K562 (cell line): ENCODE results near the gene NIPAL3. TPM values are rescaled to one million over a fixed set of nuclear protein-coding genes. Genes with fewer than 3 reads are reported as not detected.
A peak's percentile ranks its signal among the peaks of the same experiment; 100 is the strongest.

Experiments used
- EP400 ChIP-seq: fragments of 450-650 bp; IDR thresholded peaks from 2 replicates; pipeline ENCODE4 v1.6.1; 2017; ENCODE audit warnings: antibody characterized with exemption, mild to moderate bottlenecking, moderate library complexity
- HOMEZ ChIP-seq: fragments of 250-450 bp; sonication (Bioruptor Pico); IDR thresholded peaks from 2 replicates; pipeline ENCODE4 v1.4.0; 2020; ENCODE audit warnings: mild to moderate bottlenecking, moderate library complexity
- PHB ChIP-seq: fragments of 250-450 bp; sonication (Bioruptor Pico); IDR thresholded peaks from 2 replicates; pipeline ENCODE4 v1.5.0; 2021
- PML ChIP-seq: IDR thresholded peaks from 2 replicates; pipeline ENCODE4 v1.6.1; 2012; ENCODE audit warnings: low read length, inconsistent platforms
- RBBP5 ChIP-seq: fragments of 200-600 bp; sonication (generic); IDR thresholded peaks from 2 replicates; pipeline ENCODE4 v1.6.1; 2012; ENCODE audit warnings: borderline replicate concordance, mild to moderate bottlenecking, low read length, control low read depth, inconsistent platforms; ENCODE audit not compliant: insufficient read depth, poor library complexity, severe bottlenecking
- USF2 ChIP-seq: sonication (generic); formaldehyde crosslinking; IDR thresholded peaks from 2 replicates; pipeline ENCODE4 v1.5.0; 2020; ENCODE audit warnings: missing genetic modification reagents
- WHSC1 ChIP-seq: IDR thresholded peaks from one replicate; pipeline ENCODE4 v1.6.1; 2012; ENCODE audit warnings: low read length, control low read depth, inconsistent platforms
- ZKSCAN1 ChIP-seq: fragments of 150-350 bp; IDR thresholded peaks from 2 replicates; pipeline ENCODE4 v1.6.1; 2016; ENCODE audit warnings: low read depth, low read length
- ZNF436 ChIP-seq: fragments of 250-450, 450-650 bp; sonication (Bioruptor Pico); formaldehyde crosslinking; IDR thresholded peaks from 2 replicates; pipeline ENCODE4 v1.7.0; 2020; ENCODE audit warnings: mild to moderate bottlenecking
- ZNF512 ChIP-seq: IDR thresholded peaks from 2 replicates; pipeline ENCODE4 v1.6.1; 2016; ENCODE audit warnings: missing genetic modification characterization, missing compliant biosample characterization
- ZNF592 ChIP-seq: fragments of 450-650 bp; IDR thresholded peaks from 2 replicates; pipeline ENCODE4 v1.6.1; 2017; ENCODE audit warnings: antibody characterized with exemption, mild to moderate bottlenecking
- ZNF766 ChIP-seq: fragments of 200-800 bp; sonication (Bioruptor generic); conservative IDR thresholded peaks from 2 replicates; pipeline ENCODE4 v1.6.1; 2016; ENCODE audit warnings: missing genetic modification characterization, missing compliant biosample characterization
- ZNF77 ChIP-seq: fragments of 250-450 bp; sonication (Bioruptor Pico); IDR thresholded peaks from 2 replicates; pipeline ENCODE4 v1.5.0; 2020
- polyA plus RNA-seq, 8 experiments: library from polyadenylated mRNA; depleted of rRNA in 4 of 8; stranded (reverse) in 5 of 8; unstranded in 3 of 8; fragments of >200 nt; fragmentation: Nextera tagmentation in 2 of 8; fragmentation: Illumina TruSeq in 1 of 8; extraction: Ambion mirVana in 2 of 8; extraction: Trizol in 1 of 8; gene quantifications; 2 replicates each; pipeline versions ENCODE4 v1.2.1 to v1.2.3, GENCODE V29; 2011 to 2014; ENCODE audit warnings: inconsistent platforms in 1 of 8, missing spikeins in 1 of 8
- total RNA-seq, 7 experiments: library from RNA; depleted of rRNA in 6 of 7; stranded (reverse); fragments of >200 nt in 6 of 7; fragmentation: Illumina TruSeq in 2 of 7; extraction: Trizol in 2 of 7; gene quantifications; 2 replicates each; pipeline versions ENCODE4 v1.2.1 to v1.2.3, GENCODE V29; 2011 to 2021; ENCODE audit warnings: low replicate concordance in 1 of 7
- TF ChIP-seq, protein P1 (sequence below): fragments of 450-650 bp; IDR thresholded peaks from 2 replicates; pipeline ENCODE4 v1.6.1; 2016; ENCODE audit warnings: mild to moderate bottlenecking
- TF ChIP-seq, protein P2 (sequence below): fragments of 450-650 bp; IDR thresholded peaks from one replicate; pipeline ENCODE4 v1.6.1; 2018; ENCODE audit warnings: mild to moderate bottlenecking, moderate library complexity; ENCODE audit not compliant: partially characterized antibody

Gene NIPAL3
- total and polyA plus RNA-seq, 9 of the 15 experiments (the other 6 are each of a cell fraction or from before 2014, with no cell fraction given), result 10.5 to 26.3 (median 16.0) TPM

- TF ChIP-seq HOMEZ (CRISPR knock-in tag), result no peak
- no peak for TF ChIP-seq WHSC1
- TF ChIP-seq ZNF77 (CRISPR knock-in tag), result no peak
- TF ChIP-seq, protein P1, sequence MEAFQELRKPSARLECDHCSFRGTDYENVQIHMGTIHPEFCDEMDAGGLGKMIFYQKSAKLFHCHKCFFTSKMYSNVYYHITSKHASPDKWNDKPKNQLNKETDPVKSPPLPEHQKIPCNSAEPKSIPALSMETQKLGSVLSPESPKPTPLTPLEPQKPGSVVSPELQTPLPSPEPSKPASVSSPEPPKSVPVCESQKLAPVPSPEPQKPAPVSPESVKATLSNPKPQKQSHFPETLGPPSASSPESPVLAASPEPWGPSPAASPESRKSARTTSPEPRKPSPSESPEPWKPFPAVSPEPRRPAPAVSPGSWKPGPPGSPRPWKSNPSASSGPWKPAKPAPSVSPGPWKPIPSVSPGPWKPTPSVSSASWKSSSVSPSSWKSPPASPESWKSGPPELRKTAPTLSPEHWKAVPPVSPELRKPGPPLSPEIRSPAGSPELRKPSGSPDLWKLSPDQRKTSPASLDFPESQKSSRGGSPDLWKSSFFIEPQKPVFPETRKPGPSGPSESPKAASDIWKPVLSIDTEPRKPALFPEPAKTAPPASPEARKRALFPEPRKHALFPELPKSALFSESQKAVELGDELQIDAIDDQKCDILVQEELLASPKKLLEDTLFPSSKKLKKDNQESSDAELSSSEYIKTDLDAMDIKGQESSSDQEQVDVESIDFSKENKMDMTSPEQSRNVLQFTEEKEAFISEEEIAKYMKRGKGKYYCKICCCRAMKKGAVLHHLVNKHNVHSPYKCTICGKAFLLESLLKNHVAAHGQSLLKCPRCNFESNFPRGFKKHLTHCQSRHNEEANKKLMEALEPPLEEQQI, result no peak
- 0 out of 2 replicates have a peak, but pooled peaks have one; percentile 34 for TF ChIP-seq ZKSCAN1
- TF ChIP-seq EP400, result peak; percentile 73
- TF ChIP-seq, protein P2, sequence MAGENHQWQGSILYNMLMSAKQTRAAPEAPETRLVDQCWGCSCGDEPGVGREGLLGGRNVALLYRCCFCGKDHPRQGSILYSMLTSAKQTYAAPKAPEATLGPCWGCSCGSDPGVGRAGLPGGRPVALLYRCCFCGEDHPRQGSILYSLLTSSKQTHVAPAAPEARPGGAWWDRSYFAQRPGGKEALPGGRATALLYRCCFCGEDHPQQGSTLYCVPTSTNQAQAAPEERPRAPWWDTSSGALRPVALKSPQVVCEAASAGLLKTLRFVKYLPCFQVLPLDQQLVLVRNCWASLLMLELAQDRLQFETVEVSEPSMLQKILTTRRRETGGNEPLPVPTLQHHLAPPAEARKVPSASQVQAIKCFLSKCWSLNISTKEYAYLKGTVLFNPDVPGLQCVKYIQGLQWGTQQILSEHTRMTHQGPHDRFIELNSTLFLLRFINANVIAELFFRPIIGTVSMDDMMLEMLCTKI, result no peak
- no peak for TF ChIP-seq ZNF436 (CRISPR knock-in tag)
- no peak for TF ChIP-seq USF2
- no peak for TF ChIP-seq ZNF512
- no peak for TF ChIP-seq ZNF592
- peak; percentile 96 for TF ChIP-seq ZNF766
- peak; percentile 71 for TF ChIP-seq RBBP5
- TF ChIP-seq PML, result peak; percentile 44; the same call in 1 of the 2 replicates
- TF ChIP-seq PHB (CRISPR knock-in tag), result no peak
Measured at GRCh38 chr1:24413350-24414163, 2.0 kb upstream of the NIPAL3 start, which contains the start of gene STPG1 (continued).
